K562 (cell line): ENCODE results near the gene NCAM2. TPM values are rescaled to one million over a fixed set of nuclear protein-coding genes. Genes with fewer than 3 reads are reported as not detected.

ENCODE experiments used
- ATAC-seq: fragments of 200-7000 bp; cut with Tn5 transposase; 3 replicates; pipeline ENCODE4 v1.9.1; 2020; ENCODE audit warnings: moderate library complexity
- BruUV-seq: library from RNA; stranded (reverse); fragments of 400-500 nt; replicated peaks from 2 replicates; lab custom pipeline; 2021; lab: Mats Ljungman, UMichigan
- CTCF ChIA-PET: fragments of 300-600 bp; formaldehyde crosslinking; extraction: SDS; loops from one replicate; lab custom pipeline; 2021; ENCODE audit warnings: low intra/inter-chr PET ratio; lab: Yijun Ruan, JAX
- POLR2A ChIA-PET: fragments of 300-600, 350-650 bp; sonication (Branson Sonifier 250); formaldehyde crosslinking; extraction: SDS; loops from one replicate; lab custom pipeline; 2021; ENCODE audit warnings: antibody characterized with exemption, inconsistent platforms; lab: Yijun Ruan, JAX
- DNase-seq, 4 experiments: peaks; one replicate each; pipeline versions ENCODE4 v3.0.0 to v3.0.0-alpha.2; 2011 to 2018; ENCODE audit warnings: low spot score in 3 of 4, mixed read lengths in 3 of 4; ENCODE audit errors: extremely low read depth in 1 of 4
- FAIRE-seq: peaks from 2 replicates; lab custom pipeline; 2011; peaks lifted over from hg19 to GRCh38; lab: Jason Lieb, UNC
- H2AFZ ChIP-seq: 2 replicates; pipeline ENCODE4 v1.6.0; 2011; ENCODE audit warnings: low read depth, low read length, control low read depth, inconsistent platforms
- H3K27ac ChIP-seq: fragments of 200-600 bp; 3 replicates; pipeline ENCODE4 v1.8.0; 2011; ENCODE audit warnings: low read depth, mild to moderate bottlenecking, control low read depth, inconsistent platforms, low read length, moderate library complexity, mixed read lengths; ENCODE audit errors: extremely low read depth
- H3K27me3 ChIP-seq, 2 experiments: fragments of 300-600 bp in 1 of 2; 2 replicates in 1 of 2; 3 replicates in 1 of 2; pipeline versions ENCODE4 v1.6.0 to v1.8.0; 2011; ENCODE audit warnings: inconsistent platforms in 2 of 2, low read length in 2 of 2, mild to moderate bottlenecking in 1 of 2, mixed read lengths in 1 of 2, moderate library complexity in 1 of 2; ENCODE audit not compliant: control insufficient read depth in 2 of 2, insufficient read depth in 2 of 2
- H3K36me3 ChIP-seq: fragments of 300-600 bp; 3 replicates; pipeline ENCODE4 v1.8.0; 2011; ENCODE audit warnings: mild to moderate bottlenecking, low read length, inconsistent platforms; ENCODE audit not compliant: control insufficient read depth, insufficient read depth
- H3K4me1 ChIP-seq, 2 experiments: fragments of 200-600 bp in 1 of 2; replicated peaks in 1 of 2; 2 replicates in 1 of 2; 3 replicates in 1 of 2; pipeline versions ENCODE4 v1.5.1 to v1.8.0; 2011; ENCODE audit warnings: inconsistent platforms in 2 of 2, low read length in 2 of 2, mild to moderate bottlenecking in 1 of 2, mixed read lengths in 1 of 2, moderate library complexity in 1 of 2; ENCODE audit not compliant: control insufficient read depth in 2 of 2, insufficient read depth in 2 of 2
- H3K4me2 ChIP-seq: 2 replicates; pipeline ENCODE4 v1.6.1; 2011; ENCODE audit warnings: low read length, control low read depth, inconsistent platforms, mixed read lengths; ENCODE audit not compliant: insufficient read depth
- H3K4me3 ChIP-seq: fragments of 200-600 bp; sonication (generic), shearing (Covaris generic); 2 replicates; pipeline ENCODE4 v1.5.1; 2016; ENCODE audit warnings: control low read depth, inconsistent platforms
- H3K79me2 ChIP-seq: fragments of 200-600 bp; 3 replicates; pipeline ENCODE4 v1.8.0; 2011; ENCODE audit warnings: low read length, inconsistent platforms; ENCODE audit not compliant: control insufficient read depth, insufficient read depth
- H3K9ac ChIP-seq, 2 experiments: 2 replicates each; pipeline versions ENCODE4 v1.6.0 to v1.6.1; 2011; ENCODE audit warnings: low read depth in 2 of 2, low read length in 2 of 2, control low read depth in 1 of 2, inconsistent platforms in 1 of 2, mild to moderate bottlenecking in 1 of 2, mixed read lengths in 1 of 2; ENCODE audit not compliant: insufficient read depth in 1 of 2
- H3K9me1 ChIP-seq: one replicate; pipeline ENCODE4 v1.6.0; 2011; ENCODE audit warnings: inconsistent platforms, mild to moderate bottlenecking, low read length, moderate library complexity; ENCODE audit not compliant: control insufficient read depth, insufficient read depth
- H3K9me3 ChIP-seq: replicated peaks from 2 replicates; pipeline ENCODE4 v1.5.1; 2011; ENCODE audit warnings: low read depth, low read length, inconsistent platforms; ENCODE audit not compliant: control insufficient read depth, insufficient read depth
- H4K20me1 ChIP-seq: replicated peaks from 2 replicates; pipeline ENCODE4 v1.6.1; 2011; ENCODE audit warnings: low read length, inconsistent platforms, mixed read lengths; ENCODE audit not compliant: control insufficient read depth, insufficient read depth
- FIP1L1 ChIP-seq: fragments of 200-400 bp; formaldehyde crosslinking; IDR thresholded peaks from 2 replicates; pipeline ENCODE4 v1.6.1; 2018; ENCODE audit warnings: mild to moderate bottlenecking, low read depth, low read length; ENCODE audit not compliant: poor library complexity, severe bottlenecking
- ILK ChIP-seq: fragments of 450-650 bp; IDR thresholded peaks from 2 replicates; pipeline ENCODE4 v1.6.1; 2016; ENCODE audit warnings: missing genetic modification characterization, low read depth, mild to moderate bottlenecking, missing compliant biosample characterization, moderate library complexity, borderline replicate concordance
- JUND ChIP-seq, 2 experiments: IDR thresholded peaks; 2 replicates in 1 of 2; 3 replicates in 1 of 2; pipeline ENCODE4 v1.6.1; 2011; ENCODE audit warnings: borderline replicate concordance in 2 of 2, low read depth in 2 of 2, low read length in 2 of 2, improper control_type of control experiment in 1 of 2, missing biosample characterization in 1 of 2, missing genetic modification characterization in 1 of 2, missing genetic modification reagents in 1 of 2
- MYNN ChIP-seq, 2 experiments: sonication (generic); formaldehyde crosslinking in 1 of 2; IDR thresholded peaks; 2 replicates each; pipeline versions ENCODE4 v1.5.0 to v1.6.1; 2016 to 2020; ENCODE audit warnings: antibody characterized with exemption in 1 of 2, missing genetic modification reagents in 1 of 2
- NCOA2 ChIP-seq, 2 experiments: fragments of 450-650 bp; IDR thresholded peaks; 2 replicates each; pipeline ENCODE4 v1.6.1; 2018; ENCODE audit warnings: mild to moderate bottlenecking in 2 of 2, moderate library complexity in 1 of 2; ENCODE audit not compliant: partially characterized antibody in 2 of 2
- NCOA4 ChIP-seq: fragments of 450-650 bp; IDR thresholded peaks from 2 replicates; pipeline ENCODE4 v1.6.1; 2018; ENCODE audit warnings: mild to moderate bottlenecking; ENCODE audit not compliant: partially characterized antibody
- RFX5 ChIP-seq: IDR thresholded peaks from 2 replicates; pipeline ENCODE4 v1.6.1; 2011; ENCODE audit warnings: low read depth, mild to moderate bottlenecking, improper control_type of control experiment, low read length
- TFAM ChIP-seq: fragments of 250-450 bp; sonication (Bioruptor Pico); conservative IDR thresholded peaks from 2 replicates; pipeline ENCODE4 v1.5.0; 2021; ENCODE audit warnings: mild to moderate bottlenecking, moderate library complexity
- TGIF2 ChIP-seq: sonication (generic); formaldehyde crosslinking; IDR thresholded peaks from 2 replicates; pipeline ENCODE4 v1.8.1; 2022; ENCODE audit warnings: mild to moderate bottlenecking, missing genetic modification reagents, moderate library complexity
- ZKSCAN3 ChIP-seq: fragments of 250-450 bp; sonication (Bioruptor Pico); IDR thresholded peaks from 2 replicates; pipeline ENCODE4 v1.4.0; 2020
- WGBS: fragments of 100-300 bp; shearing (Covaris generic); methylation state at CpG from one replicate; pipeline ENCODE4 v1.1.6; 2016; ENCODE audit warnings: low coverage, mixed read lengths; ENCODE audit not compliant: insufficient coverage; ENCODE audit errors: missing lambda C conversion rate; 5-methylcytosine and 5-hydroxymethylcytosine counted together
- in situ Hi-C: fragments of 300-500 bp; cut with MboI; formaldehyde crosslinking; loops from 4 replicates; pipeline ENCODE4 v1.15.0; 2018; ENCODE audit warnings: inconsistent platforms, mixed read lengths
- intact Hi-C: fragments of 100-400 bp; cut with micrococcal nuclease; formaldehyde crosslinking; loops from 2 replicates; pipeline ENCODE4 v1.14.2; 2022
- polyA plus RNA-seq, 8 experiments: library from polyadenylated mRNA; depleted of rRNA in 4 of 8; stranded (reverse) in 5 of 8; unstranded in 3 of 8; fragments of >200 nt; fragmentation: Nextera tagmentation in 2 of 8; fragmentation: Illumina TruSeq in 1 of 8; extraction: Ambion mirVana in 2 of 8; extraction: Trizol in 1 of 8; gene quantifications; 2 replicates each; pipeline versions ENCODE4 v1.2.1 to v1.2.3, GENCODE V29; 2011 to 2014; ENCODE audit warnings: inconsistent platforms in 1 of 8, missing spikeins in 1 of 8
- total RNA-seq, 7 experiments: library from RNA; depleted of rRNA in 6 of 7; stranded (reverse); fragments of >200 nt in 6 of 7; fragmentation: Illumina TruSeq in 2 of 7; extraction: Trizol in 2 of 7; gene quantifications; 2 replicates each; pipeline versions ENCODE4 v1.2.1 to v1.2.3, GENCODE V29; 2011 to 2021; ENCODE audit warnings: low replicate concordance in 1 of 7

Gene NCAM2
- total and polyA plus RNA-seq, 9 of the 15 experiments (the other 6 are each of a cell fraction or from before 2014, with no cell fraction given) = 14.0 to 58.2 (median 27.8) TPM

- Histone ChIP-seq H3K27me3 (no peaks in the 10 kb centered on the region), H3K9me1 (no peaks in the 10 kb centered on the region), H2AFZ (no peak overlapping the region), H4K20me1 (no peaks in the 10 kb centered on the region), H3K4me2 (no peak overlapping the region), H3K79me2 (peaks cover 71% of the 10 kb centered on the region), H3K27ac (no peak overlapping the region), H3K4me3 (no peak overlapping the region), H3K36me3 (peaks cover 37% of the 10 kb centered on the region), H3K9ac (no peak overlapping the region), H3K4me1 (no peaks in the 10 kb centered on the region), H3K9me3 (no peaks in the 10 kb centered on the region)
- ChIA-PET POLR2A (no interaction called here), CTCF (no interaction called here)
- no peak for TF ChIP-seq NCOA4
- no peak for TF ChIP-seq MYNN (IDR thresholded peaks at IDR 0.05)
- TF ChIP-seq MYNN (CRISPR knock-in tag; IDR thresholded peaks at IDR 0.05) = no peak
- TF ChIP-seq TFAM = no peak
- no peak for TF ChIP-seq NCOA2 (IDR thresholded peaks at IDR 0.05; ENCODE audit: partially characterized antibody in 2 of 2)
- no peak for TF ChIP-seq ILK
- no peak for TF ChIP-seq RFX5
- TF ChIP-seq JUND (IDR thresholded peaks at IDR 0.05; ENCODE audit: borderline replicate concordance, low read depth, low read length) = no peak
- no peak for TF ChIP-seq JUND (tag; IDR thresholded peaks at IDR 0.05; ENCODE audit: borderline replicate concordance, low read depth, low read length)
- TF ChIP-seq ZKSCAN3 (CRISPR knock-in tag) = no peak
- TF ChIP-seq TGIF2 (CRISPR knock-in tag) = no peak
- TF ChIP-seq FIP1L1 = no peak
- FAIRE-seq (no peak), DNase-seq (no peak), ATAC-seq (no peak)
- intact Hi-C loops = no loop called here
- in situ Hi-C loops = no loop called here
- no TSS peak for BruUV-seq
- WGBS = 65% methylated on average over 2 of the region's 2 CpGs
Observed at GRCh38 chr21:21216047-21216446, 217.8 kb downstream of the NCAM2 start.
